K562 (cell line): Measurements from ENCODE around the gene ZNF597. TPM values are rescaled to one million over a fixed set of nuclear protein-coding genes. Genes with fewer than 3 reads are reported as not detected.
A peak's percentile ranks its signal among the peaks of the same experiment; 100 is the strongest.

Source experiments
- BHLHE40 ChIP-seq: IDR thresholded peaks from 2 replicates; pipeline ENCODE4 v1.6.1; 2011; ENCODE audit warnings: low read length, improper control_type of control experiment
- GTF2F1 ChIP-seq: IDR thresholded peaks from 2 replicates; pipeline ENCODE4 v1.6.1; 2011; ENCODE audit warnings: low read depth, low read length, improper control_type of control experiment
- TAF7 ChIP-seq: fragments of 450-650 bp; IDR thresholded peaks from 2 replicates; pipeline ENCODE4 v1.6.1; 2016; ENCODE audit warnings: missing genetic modification characterization, missing compliant biosample characterization
- TBP ChIP-seq: optimal IDR thresholded peaks from 2 replicates; pipeline ENCODE3; 2011; ENCODE audit warnings: low read depth, low read length, improper control_type of control experiment
- TOE1 ChIP-seq, 2 experiments: fragments of 450-650 bp in 1 of 2; sonication (generic) in 1 of 2; formaldehyde crosslinking in 1 of 2; IDR thresholded peaks; 2 replicates each; pipeline versions ENCODE4 v1.7.1 to v1.8.0; 2016 to 2022; ENCODE audit warnings: borderline replicate concordance in 2 of 2, mild to moderate bottlenecking in 2 of 2, antibody characterized with exemption in 1 of 2, inconsistent platforms in 1 of 2, low read depth in 1 of 2, missing genetic modification reagents in 1 of 2, moderate library complexity in 1 of 2
- U2AF2 ChIP-seq: fragments of 200-400 bp; formaldehyde crosslinking; optimal IDR thresholded peaks from 2 replicates; pipeline ENCODE3; 2017; ENCODE audit warnings: low read depth, mild to moderate bottlenecking, low read length
- ZNF282 ChIP-seq: sonication (generic); formaldehyde crosslinking; IDR thresholded peaks from 2 replicates; pipeline ENCODE4 v1.8.1; 2023; ENCODE audit warnings: missing genetic modification reagents
- ZNF384 ChIP-seq: IDR thresholded peaks from 2 replicates; pipeline ENCODE4 v1.6.1; 2012; ENCODE audit warnings: low read depth, low read length, improper control_type of control experiment
- ZNF75A ChIP-seq: fragments of 450-650 bp; formaldehyde crosslinking; IDR thresholded peaks from 2 replicates; pipeline ENCODE4 v1.4.0; 2020; ENCODE audit warnings: mild to moderate bottlenecking
- polyA plus RNA-seq, 8 experiments: library from polyadenylated mRNA; depleted of rRNA in 4 of 8; stranded (reverse) in 5 of 8; unstranded in 3 of 8; fragments of >200 nt; fragmentation: Nextera tagmentation in 2 of 8; fragmentation: Illumina TruSeq in 1 of 8; extraction: Ambion mirVana in 2 of 8; extraction: Trizol in 1 of 8; gene quantifications; 2 replicates each; pipeline versions ENCODE4 v1.2.1 to v1.2.3, GENCODE V29; 2011 to 2014; ENCODE audit warnings: inconsistent platforms in 1 of 8, missing spikeins in 1 of 8
- total RNA-seq, 7 experiments: library from RNA; depleted of rRNA in 6 of 7; stranded (reverse); fragments of >200 nt in 6 of 7; fragmentation: Illumina TruSeq in 2 of 7; extraction: Trizol in 2 of 7; gene quantifications; 2 replicates each; pipeline versions ENCODE4 v1.2.1 to v1.2.3, GENCODE V29; 2011 to 2021; ENCODE audit warnings: low replicate concordance in 1 of 7
- TF ChIP-seq, protein P1 (sequence below), 2 experiments: fragments of 250-450 bp in 1 of 2; fragments of 450-650 bp in 1 of 2; sonication (Bioruptor Pico) in 1 of 2; IDR thresholded peaks; 2 replicates each; pipeline versions ENCODE4 v1.6.1 to v1.8.0; 2016 to 2021; ENCODE audit warnings: mild to moderate bottlenecking in 2 of 2, moderate library complexity in 2 of 2, missing compliant biosample characterization in 1 of 2, missing genetic modification characterization in 1 of 2
- TF ChIP-seq, protein P2 (sequence below): fragments of 250-450 bp; sonication (Bioruptor Pico); IDR thresholded peaks from 2 replicates; pipeline ENCODE4 v1.4.0; 2020; ENCODE audit warnings: borderline replicate concordance
- TF ChIP-seq, protein P3 (sequence below): fragments of 450-650 bp; IDR thresholded peaks from 2 replicates; pipeline ENCODE4 v1.6.1; 2018; ENCODE audit not compliant: partially characterized antibody
- TF ChIP-seq, protein P4 (sequence below): fragments of 250-450 bp; sonication (Bioruptor Pico); IDR thresholded peaks from 2 replicates; pipeline ENCODE4 v1.8.0; 2021; ENCODE audit warnings: moderate library complexity, mild to moderate bottlenecking, inconsistent platforms
- TF ChIP-seq, protein P5 (sequence below): fragments of 250-450 bp; sonication (Bioruptor Pico); IDR thresholded peaks from 2 replicates; pipeline ENCODE4 v1.8.0; 2022; ENCODE audit warnings: inconsistent platforms, mild to moderate bottlenecking, moderate library complexity, borderline replicate concordance
- TF ChIP-seq, protein P6 (sequence below): fragments of 450-650 bp; IDR thresholded peaks from 2 replicates; pipeline ENCODE4 v1.6.1; 2017; ENCODE audit warnings: antibody characterized with exemption, mild to moderate bottlenecking

The ZNF597 gene
- total and polyA plus RNA-seq, 9 of the 15 experiments (the other 6 are each of a cell fraction or from before 2014, with no cell fraction given), result 0.14 to 0.68 (median 0.42) TPM

DNA sequence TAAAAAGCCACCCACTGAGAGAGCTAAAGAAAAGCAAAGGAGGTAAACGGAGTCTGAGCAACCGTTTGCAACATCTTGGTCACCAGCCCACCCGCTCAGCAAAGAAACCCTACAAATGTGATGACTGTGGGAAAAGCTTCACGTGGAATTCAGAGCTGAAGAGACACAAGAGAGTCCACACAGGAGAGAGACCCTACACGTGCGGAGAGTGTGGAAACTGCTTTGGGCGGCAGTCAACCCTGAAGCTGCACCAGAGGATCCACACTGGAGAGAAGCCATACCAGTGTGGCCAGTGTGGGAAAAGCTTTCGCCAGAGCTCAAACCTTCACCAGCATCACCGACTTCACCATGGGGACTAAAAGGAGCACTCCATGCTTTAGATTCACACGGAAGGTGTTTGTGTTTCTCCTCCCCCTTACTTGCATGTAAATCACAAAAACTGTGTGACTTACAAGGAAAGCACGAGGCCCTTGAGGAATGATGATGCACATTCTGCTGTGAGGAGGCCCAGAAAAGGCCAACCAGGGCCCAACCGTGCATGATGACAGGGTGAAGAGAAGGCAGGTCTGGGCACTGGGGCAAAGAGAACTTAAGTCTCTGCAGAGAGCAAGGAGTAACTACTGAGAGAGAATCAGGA lies 34.6 kb downstream of the ZNF597 start (continued):
- TF ChIP-seq, protein P1, sequence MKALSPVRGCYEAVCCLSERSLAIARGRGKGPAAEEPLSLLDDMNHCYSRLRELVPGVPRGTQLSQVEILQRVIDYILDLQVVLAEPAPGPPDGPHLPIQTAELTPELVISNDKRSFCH (CRISPR knock-in tag; IDR thresholded peaks at IDR 0.05), result no peak
- TF ChIP-seq, protein P1 (tag; IDR thresholded peaks at IDR 0.05), result no peak
- TF ChIP-seq, protein P2, sequence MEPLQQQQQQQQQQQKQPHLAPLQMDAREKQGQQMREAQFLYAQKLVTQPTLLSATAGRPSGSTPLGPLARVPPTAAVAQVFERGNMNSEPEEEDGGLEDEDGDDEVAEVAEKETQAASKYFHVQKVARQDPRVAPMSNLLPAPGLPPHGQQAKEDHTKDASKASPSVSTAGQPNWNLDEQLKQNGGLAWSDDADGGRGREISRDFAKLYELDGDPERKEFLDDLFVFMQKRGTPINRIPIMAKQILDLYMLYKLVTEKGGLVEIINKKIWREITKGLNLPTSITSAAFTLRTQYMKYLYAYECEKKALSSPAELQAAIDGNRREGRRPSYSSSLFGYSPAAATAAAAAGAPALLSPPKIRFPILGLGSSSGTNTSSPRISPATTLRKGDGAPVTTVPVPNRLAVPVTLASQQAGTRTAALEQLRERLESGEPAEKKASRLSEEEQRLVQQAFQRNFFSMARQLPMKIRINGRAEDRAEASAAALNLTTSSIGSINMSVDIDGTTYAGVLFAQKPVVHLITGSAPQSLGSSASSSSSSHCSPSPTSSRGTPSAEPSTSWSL (CRISPR knock-in tag), result no peak
- TF ChIP-seq, protein P3, sequence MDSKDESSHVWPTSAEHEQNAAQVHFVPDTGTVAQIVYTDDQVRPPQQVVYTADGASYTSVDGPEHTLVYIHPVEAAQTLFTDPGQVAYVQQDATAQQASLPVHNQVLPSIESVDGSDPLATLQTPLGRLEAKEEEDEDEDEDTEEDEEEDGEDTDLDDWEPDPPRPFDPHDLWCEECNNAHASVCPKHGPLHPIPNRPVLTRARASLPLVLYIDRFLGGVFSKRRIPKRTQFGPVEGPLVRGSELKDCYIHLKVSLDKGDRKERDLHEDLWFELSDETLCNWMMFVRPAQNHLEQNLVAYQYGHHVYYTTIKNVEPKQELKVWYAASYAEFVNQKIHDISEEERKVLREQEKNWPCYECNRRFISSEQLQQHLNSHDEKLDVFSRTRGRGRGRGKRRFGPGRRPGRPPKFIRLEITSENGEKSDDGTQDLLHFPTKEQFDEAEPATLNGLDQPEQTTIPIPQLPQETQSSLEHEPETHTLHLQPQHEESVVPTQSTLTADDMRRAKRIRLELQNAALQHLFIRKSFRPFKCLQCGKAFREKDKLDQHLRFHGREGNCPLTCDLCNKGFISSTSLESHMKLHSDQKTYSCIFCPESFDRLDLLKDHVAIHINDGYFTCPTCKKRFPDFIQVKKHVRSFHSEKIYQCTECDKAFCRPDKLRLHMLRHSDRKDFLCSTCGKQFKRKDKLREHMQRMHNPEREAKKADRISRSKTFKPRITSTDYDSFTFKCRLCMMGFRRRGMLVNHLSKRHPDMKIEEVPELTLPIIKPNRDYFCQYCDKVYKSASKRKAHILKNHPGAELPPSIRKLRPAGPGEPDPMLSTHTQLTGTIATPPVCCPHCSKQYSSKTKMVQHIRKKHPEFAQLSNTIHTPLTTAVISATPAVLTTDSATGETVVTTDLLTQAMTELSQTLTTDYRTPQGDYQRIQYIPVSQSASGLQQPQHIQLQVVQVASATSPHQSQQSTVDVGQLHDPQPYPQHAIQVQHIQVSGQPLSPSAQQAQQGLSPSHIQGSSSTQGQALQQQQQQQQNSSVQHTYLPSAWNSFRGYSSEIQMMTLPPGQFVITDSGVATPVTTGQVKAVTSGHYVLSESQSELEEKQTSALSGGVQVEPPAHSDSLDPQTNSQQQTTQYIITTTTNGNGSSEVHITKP, result no peak
- TF ChIP-seq, protein P4, sequence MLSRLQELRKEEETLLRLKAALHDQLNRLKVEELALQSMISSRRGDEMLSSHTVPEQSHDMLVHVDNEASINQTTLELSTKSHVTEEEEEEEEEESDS (CRISPR knock-in tag), result no peak
- TF ChIP-seq U2AF2, result no peak
- TF ChIP-seq TOE1 (IDR thresholded peaks at IDR 0.05; ENCODE audit: borderline replicate concordance), result no peak
- TF ChIP-seq TOE1 (CRISPR knock-in tag; IDR thresholded peaks at IDR 0.05; ENCODE audit: borderline replicate concordance, low read depth), result no peak
- TF ChIP-seq TAF7 (tag), result no peak
- no peak for TF ChIP-seq BHLHE40
- no peak for TF ChIP-seq ZNF384
- TF ChIP-seq, protein P5, sequence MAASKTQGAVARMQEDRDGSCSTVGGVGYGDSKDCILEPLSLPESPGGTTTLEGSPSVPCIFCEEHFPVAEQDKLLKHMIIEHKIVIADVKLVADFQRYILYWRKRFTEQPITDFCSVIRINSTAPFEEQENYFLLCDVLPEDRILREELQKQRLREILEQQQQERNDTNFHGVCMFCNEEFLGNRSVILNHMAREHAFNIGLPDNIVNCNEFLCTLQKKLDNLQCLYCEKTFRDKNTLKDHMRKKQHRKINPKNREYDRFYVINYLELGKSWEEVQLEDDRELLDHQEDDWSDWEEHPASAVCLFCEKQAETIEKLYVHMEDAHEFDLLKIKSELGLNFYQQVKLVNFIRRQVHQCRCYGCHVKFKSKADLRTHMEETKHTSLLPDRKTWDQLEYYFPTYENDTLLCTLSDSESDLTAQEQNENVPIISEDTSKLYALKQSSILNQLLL (CRISPR knock-in tag), result no peak
- no peak for TF ChIP-seq TBP
- TF ChIP-seq ZNF282 (CRISPR knock-in tag), result no peak
- TF ChIP-seq, protein P6, sequence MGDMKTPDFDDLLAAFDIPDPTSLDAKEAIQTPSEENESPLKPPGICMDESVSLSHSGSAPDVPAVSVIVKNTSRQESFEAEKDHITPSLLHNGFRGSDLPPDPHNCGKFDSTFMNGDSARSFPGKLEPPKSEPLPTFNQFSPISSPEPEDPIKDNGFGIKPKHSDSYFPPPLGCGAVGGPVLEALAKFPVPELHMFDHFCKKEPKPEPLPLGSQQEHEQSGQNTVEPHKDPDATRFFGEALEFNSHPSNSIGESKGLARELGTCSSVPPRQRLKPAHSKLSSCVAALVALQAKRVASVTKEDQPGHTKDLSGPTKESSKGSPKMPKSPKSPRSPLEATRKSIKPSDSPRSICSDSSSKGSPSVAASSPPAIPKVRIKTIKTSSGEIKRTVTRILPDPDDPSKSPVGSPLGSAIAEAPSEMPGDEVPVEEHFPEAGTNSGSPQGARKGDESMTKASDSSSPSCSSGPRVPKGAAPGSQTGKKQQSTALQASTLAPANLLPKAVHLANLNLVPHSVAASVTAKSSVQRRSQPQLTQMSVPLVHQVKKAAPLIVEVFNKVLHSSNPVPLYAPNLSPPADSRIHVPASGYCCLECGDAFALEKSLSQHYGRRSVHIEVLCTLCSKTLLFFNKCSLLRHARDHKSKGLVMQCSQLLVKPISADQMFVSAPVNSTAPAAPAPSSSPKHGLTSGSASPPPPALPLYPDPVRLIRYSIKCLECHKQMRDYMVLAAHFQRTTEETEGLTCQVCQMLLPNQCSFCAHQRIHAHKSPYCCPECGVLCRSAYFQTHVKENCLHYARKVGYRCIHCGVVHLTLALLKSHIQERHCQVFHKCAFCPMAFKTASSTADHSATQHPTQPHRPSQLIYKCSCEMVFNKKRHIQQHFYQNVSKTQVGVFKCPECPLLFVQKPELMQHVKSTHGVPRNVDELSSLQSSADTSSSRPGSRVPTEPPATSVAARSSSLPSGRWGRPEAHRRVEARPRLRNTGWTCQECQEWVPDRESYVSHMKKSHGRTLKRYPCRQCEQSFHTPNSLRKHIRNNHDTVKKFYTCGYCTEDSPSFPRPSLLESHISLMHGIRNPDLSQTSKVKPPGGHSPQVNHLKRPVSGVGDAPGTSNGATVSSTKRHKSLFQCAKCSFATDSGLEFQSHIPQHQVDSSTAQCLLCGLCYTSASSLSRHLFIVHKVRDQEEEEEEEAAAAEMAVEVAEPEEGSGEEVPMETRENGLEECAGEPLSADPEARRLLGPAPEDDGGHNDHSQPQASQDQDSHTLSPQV, result no peak
- TF ChIP-seq GTF2F1, result no peak
- TF ChIP-seq ZNF75A (CRISPR knock-in tag), result peak; percentile 100
